Fibroblast of skin of back (primary cell): ENCODE results near the gene PNLIPRP3.
A peak's percentile ranks its signal among the peaks of the same experiment; 100 is the strongest.

Experiments
- DNase-seq: peaks from one replicate; pipeline ENCODE4 v3.0.0-alpha.2; 2013

PNLIPRP3 gene

DNA sequence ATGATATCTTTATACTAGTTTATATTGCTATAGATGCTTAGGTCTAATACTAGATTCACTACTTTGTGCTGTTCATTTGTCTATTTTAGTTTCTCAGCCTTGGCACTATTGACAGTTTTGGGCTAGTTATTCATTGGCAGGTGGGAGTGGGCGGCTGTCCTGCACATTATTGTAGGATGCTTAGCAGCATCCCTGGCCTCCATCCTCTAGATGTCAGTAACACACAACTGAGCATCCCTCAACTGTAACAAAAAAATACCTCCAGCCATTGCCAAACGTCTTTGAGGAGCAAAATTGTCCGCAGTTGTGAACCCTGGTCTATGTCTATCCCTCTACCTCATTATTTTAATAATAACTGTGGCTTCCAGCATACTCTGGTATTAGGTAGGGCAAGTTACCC lies 83.7 kb downstream of the PNLIPRP3 start:
- no peak for DNase-seq

DNA sequence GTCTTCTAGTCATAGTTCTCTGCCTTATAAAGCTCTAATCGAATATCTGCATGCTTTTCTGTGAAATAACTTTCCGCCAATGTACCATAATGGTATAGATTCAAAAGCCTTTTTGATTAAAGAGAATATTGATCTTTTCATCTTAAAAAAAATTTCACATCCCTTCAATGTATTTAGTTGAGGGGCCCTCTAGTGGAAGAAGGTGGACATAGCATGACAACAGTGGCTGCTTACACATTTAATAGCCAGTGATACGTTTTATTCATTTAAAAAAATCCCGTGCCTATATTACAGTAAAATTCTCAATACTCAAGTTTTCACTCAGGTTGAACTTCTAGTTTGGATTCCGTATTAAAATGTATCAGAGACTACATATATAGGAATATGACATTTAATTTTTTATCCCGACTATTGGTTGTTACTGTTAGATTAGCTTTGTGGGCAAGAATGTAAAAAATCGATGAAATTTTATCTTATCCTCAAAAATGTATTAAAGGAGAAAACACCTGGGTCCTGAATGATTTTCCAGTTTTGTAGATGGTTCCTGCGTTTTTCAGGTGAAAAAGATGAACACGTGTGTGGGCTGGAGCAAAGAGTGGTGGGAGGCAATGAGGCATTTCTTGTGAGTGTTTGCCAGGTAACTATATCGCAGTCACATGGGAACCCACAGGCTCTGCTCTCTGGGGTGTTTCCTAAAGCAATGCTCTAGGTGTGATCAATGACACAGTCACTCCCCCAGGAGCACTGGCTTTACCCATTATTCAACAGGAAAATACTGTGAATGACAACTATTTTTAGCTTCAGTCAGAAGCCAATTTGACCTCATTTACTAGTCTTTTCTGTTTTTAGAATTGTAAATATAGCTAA lies 94.0 kb downstream of the PNLIPRP3 start:
- DNase-seq: peak; percentile 46

DNA sequence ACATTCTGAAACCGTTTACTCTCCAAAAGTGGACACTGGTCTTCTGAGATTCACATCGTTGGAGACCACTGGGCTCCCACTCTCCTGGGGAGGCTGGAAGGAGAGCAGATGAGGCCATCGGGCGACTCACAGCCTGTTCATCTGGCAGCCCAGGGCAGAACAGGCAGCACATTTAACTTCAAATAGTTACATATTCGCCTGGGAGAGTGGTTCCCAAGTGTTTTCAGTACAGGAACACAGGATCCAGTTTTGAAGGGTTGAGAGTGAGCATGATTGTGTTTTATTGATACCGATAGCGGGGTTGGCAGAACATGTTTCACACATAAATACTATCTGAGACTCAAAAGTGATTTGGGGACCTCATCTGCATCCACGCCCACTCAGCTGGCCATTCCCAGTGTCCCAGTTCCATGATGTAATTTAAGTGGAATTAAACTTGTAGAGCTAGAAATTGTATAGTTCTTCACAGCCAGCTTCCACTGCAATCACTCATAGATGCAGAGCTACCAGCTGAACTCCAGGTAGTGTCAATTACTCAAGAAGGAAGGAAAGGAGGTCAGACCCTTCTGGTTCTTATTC lies 95.2 kb downstream of the PNLIPRP3 start:
- DNase-seq: no peak

DNA sequence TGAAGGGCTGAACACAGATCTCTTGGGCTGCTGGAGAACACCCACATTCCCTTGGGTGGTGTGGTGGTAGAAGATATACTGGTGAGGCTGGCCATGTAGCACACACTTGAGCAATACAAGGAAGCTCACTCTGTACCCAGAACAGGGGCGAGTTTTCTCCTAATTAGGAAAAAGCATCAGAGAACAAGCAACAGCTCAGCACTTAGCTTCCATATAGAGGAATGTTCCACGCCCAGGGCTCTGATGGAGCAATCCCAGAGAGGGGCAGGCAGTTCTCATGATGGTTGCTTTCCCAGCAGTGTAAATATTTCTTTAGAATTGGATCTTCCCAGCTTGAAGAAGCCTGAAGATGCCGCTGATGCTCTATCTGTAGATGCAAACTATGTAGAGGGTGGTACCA lies 97.1 kb downstream of the PNLIPRP3 start:
- DNase-seq: no peak

DNA sequence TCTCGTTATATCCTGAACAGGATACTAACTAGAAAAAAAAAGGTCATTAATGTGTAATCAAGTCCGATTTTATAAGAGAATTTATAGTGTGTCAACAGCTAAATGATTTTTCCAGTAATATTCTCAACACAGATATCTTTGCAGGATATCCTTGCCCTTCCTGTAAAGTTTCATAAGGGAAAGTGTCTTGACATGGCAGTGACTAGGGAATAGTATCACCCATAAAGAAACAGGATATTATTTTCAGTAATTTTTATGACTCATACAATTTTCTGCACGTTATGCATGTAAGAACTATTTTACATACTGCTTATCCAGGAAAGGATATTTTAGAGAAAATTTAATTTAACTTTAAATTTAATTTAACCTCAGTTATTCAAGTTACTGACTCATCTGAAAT lies 98.6 kb downstream of the PNLIPRP3 start:
- no peak for DNase-seq
